ENCODE results near the gene FAM124B. TPM values are rescaled to one million over a fixed set of nuclear protein-coding genes. Genes with fewer than 3 reads are reported as not detected.
"Not testable (repeated sequence)": the region's sequence is repeated elsewhere in the genome, so short reads cannot be mapped to it uniquely, and the experiment has no call there.

Gene FAM124B
- total RNA-seq, 2 experiments from 2014 or later: 0.32 to 0.43 TPM

DNA sequence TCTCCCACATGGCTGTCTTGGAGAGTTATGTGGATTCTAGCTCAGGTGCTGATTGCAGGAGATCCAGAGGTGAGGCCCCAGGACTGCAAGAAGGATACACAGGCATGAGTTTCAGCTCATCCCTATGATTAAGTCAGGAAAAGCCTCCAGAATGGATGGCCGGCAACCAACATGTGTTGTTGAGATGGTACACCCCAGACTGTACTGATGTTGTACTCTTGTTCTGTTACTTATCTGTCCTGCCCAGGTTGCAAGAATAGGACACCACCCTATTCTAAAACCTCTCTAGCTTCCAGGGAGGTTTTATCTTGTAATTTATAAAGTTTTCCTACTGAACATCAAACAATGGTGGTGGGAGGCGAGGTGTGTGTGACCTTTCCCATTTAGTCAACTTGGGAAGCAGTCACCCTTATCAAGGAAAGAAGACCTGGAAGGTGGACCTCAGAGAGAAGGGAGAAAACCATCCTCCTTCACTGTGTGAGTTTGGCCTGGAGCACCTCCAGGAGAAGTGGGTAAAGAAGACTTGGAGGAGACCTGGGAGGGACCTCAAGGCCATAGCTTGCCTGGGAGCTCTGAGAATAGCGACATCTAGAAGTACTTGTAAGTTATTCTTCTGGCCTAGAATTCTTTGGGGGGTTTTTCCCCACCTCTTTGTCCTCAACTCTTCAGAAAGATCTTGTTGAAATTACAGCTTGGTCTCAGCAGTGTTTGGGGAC is 8.6 kb downstream of the FAM124B start:
- DNase-seq: no peak
- no peaks in the 10 kb centered on the region for H3K9me3 Mint-ChIP-seq
- CTCF ChIA-PET: interaction anchor here (0.6 kb wide), 1 partner anchor 33 kb away, joined by 3 read pairs; no protein-coding TSS in a partner anchor
- no peaks in the 10 kb centered on the region for H3K4me1 Mint-ChIP-seq (ENCODE audit: low read depth)
- H3K4me3 Mint-ChIP-seq: no peak overlapping the region
- no peaks in the 10 kb centered on the region for H3K27me3 Mint-ChIP-seq (ENCODE audit: low read depth)
- no peaks in the 10 kb centered on the region for H3K36me3 Mint-ChIP-seq (ENCODE audit: low read depth)
- intact Hi-C loops (cut with micrococcal nuclease): no loop called here
- no peak overlapping the region for H3K27ac Mint-ChIP-seq

DNA sequence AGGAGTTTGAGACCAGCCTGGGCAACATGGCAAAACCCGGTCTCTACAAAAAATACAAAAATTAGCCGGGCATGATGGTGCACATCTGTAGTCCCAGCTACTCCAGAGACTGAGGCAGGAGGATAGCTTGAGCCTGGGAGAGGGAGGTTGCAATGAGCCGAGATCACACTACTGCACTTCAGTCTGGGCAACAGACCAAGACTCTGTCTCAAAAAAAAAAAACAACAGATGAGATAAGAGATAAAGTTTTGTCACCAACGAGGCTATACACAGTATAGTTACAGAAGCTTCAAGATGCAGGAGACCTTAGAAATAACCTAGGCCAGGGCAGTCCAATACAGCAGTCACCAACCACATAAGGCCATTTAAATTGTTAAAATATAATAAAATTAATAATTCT is 9.4 kb downstream of the FAM124B start:
- H3K27ac Mint-ChIP-seq: no peak overlapping the region
- H3K4me3 Mint-ChIP-seq: no peak overlapping the region
- intact Hi-C loops (cut with micrococcal nuclease): no loop called here
- no peaks in the 10 kb centered on the region for H3K36me3 Mint-ChIP-seq (ENCODE audit: low read depth)
- DNase-seq: no peak
- H3K27me3 Mint-ChIP-seq (ENCODE audit: low read depth): no peaks in the 10 kb centered on the region
- no peaks in the 10 kb centered on the region for H3K9me3 Mint-ChIP-seq
- no peaks in the 10 kb centered on the region for H3K4me1 Mint-ChIP-seq (ENCODE audit: low read depth)
- CTCF ChIA-PET: interaction anchor here (1.7 kb wide), 1 partner anchor 22 kb away, joined by 4 read pairs; no protein-coding TSS in a partner anchor

DNA sequence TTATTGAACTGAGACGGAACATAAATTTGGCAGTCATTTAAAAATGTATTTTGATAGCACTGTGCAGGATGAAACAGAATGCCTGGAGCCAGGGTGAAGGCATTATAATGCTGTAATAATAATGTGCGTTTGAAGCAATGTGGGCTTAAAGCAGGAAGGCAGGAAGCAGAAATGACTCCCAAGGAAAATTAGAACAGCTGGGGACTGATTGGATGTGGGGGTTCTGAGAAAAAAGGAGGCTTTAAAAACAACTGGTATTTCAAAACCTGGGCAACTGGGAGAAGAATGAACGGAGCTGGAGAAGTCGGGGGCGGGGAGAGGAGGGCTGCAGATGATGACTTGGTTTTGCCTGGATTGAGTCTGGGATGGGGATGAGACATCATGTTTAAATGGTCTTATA is 12.6 kb downstream of the FAM124B start:
- no peaks in the 10 kb centered on the region for H3K4me1 Mint-ChIP-seq (ENCODE audit: low read depth)
- DNase-seq: no peak
- H3K27ac Mint-ChIP-seq: no peak overlapping the region
- intact Hi-C loops (cut with micrococcal nuclease): no loop called here
- H3K9me3 Mint-ChIP-seq: no peaks in the 10 kb centered on the region
- no peaks in the 10 kb centered on the region for H3K36me3 Mint-ChIP-seq (ENCODE audit: low read depth)
- CTCF ChIA-PET: no interaction called here
- H3K27me3 Mint-ChIP-seq (ENCODE audit: low read depth): no peaks in the 10 kb centered on the region
- H3K4me3 Mint-ChIP-seq: no peak overlapping the region

DNA sequence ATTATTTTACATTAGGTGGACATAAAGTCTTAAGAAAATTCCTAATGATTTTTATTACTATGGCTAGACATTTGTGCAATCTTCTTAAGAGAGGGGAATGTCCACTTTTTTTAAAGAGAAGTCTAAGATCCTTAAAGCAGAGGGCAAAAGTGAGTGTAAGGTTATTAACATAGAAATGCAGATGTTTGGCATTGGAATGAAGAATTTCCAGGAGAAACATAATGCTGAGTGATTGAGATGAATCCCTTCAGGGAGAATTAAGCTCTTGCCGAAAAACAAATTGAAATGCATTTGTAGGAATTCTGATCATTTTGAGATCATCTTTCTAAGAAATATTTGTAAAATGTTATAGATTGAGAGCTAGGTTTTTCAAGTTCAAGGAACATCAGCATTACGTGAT is 15.0 kb downstream of the FAM124B start:
- H3K27me3 Mint-ChIP-seq (ENCODE audit: low read depth): no peaks in the 10 kb centered on the region
- intact Hi-C loops (cut with micrococcal nuclease): no loop called here
- no peak overlapping the region for H3K27ac Mint-ChIP-seq
- CTCF ChIA-PET: interaction anchor here (0.5 to 1.9 kb wide), 3 partner anchors 18 to 268 kb away, joined by 3 to 8 read pairs (median 4); no protein-coding TSS in a partner anchor
- DNase-seq: no peak
- H3K4me1 Mint-ChIP-seq (ENCODE audit: low read depth): no peaks in the 10 kb centered on the region
- H3K36me3 Mint-ChIP-seq (ENCODE audit: low read depth): no peaks in the 10 kb centered on the region
- H3K4me3 Mint-ChIP-seq: no peak overlapping the region
- no peaks in the 10 kb centered on the region for H3K9me3 Mint-ChIP-seq

DNA sequence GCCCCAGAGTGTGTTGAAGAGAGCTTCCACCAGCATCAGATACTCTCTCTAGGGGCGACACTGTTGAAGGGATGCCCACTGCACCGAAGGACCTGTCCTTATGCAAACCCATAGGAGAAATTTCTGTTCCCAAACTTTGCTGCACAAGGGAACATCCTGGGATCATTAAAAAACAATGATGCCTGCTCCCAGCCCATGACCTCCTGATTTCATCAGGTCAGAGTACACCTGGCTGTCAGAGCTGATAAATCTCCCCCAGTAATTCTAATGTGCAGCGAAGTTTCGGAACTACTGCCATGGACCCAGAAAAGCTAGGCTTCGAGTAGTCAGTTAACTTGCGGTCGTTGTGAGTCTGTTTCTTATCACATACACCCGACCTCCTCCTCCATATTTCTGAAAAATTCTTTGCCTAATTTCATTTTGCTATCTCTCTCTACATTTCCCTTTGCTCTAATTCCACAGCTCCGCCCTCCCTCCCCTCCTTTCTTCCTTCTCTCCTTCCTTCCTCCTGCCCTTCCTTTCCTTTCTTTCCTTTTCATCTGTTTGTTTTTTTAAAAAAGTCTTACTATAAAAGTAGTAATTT is 18.8 kb downstream of the FAM124B start:
- CTCF ChIA-PET: interaction anchor here (1.3 to 1.5 kb wide), 2 partner anchors 14 to 263 kb away, joined by 3 to 5 read pairs; no protein-coding TSS in a partner anchor
- no peaks in the 10 kb centered on the region for H3K27me3 Mint-ChIP-seq (ENCODE audit: low read depth)
- no peaks in the 10 kb centered on the region for H3K9me3 Mint-ChIP-seq
- no peaks in the 10 kb centered on the region for H3K4me1 Mint-ChIP-seq (ENCODE audit: low read depth)
- H3K4me3 Mint-ChIP-seq: no peak overlapping the region
- H3K27ac Mint-ChIP-seq: no peak overlapping the region
- no peaks in the 10 kb centered on the region for H3K36me3 Mint-ChIP-seq (ENCODE audit: low read depth)
- DNase-seq: no peak
- intact Hi-C loops (cut with micrococcal nuclease): no loop called here

DNA sequence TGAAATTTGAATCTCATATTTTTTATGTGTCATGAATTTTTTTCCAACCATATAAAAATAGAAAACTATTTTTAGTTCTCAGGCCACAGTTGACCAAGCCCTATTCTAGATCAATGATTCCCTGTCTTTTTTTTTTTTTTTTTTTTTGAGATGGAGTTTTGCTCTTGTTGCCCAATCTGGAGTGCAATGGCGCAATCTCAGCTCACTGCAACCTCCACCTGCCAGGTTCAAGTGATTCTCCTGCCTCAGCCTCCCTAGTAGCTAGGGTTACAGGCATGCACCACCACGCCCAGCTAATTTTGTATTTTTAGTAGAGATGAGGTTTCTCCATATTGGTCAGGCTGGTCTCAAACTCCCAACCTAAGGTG is 19.6 kb downstream of the FAM124B start:
- DNase-seq; intact Hi-C loops (cut with micrococcal nuclease); H3K4me3 Mint-ChIP-seq; H3K9me3 Mint-ChIP-seq; H3K4me1 Mint-ChIP-seq (ENCODE audit: low read depth); H3K27ac Mint-ChIP-seq; H3K36me3 Mint-ChIP-seq (ENCODE audit: low read depth); H3K27me3 Mint-ChIP-seq (ENCODE audit: low read depth): not testable (repeated sequence)
- CTCF ChIA-PET: interaction anchor here (1.3 to 1.5 kb wide), 2 partner anchors 13 to 264 kb away, joined by 3 to 5 read pairs; no protein-coding TSS in a partner anchor

DNA sequence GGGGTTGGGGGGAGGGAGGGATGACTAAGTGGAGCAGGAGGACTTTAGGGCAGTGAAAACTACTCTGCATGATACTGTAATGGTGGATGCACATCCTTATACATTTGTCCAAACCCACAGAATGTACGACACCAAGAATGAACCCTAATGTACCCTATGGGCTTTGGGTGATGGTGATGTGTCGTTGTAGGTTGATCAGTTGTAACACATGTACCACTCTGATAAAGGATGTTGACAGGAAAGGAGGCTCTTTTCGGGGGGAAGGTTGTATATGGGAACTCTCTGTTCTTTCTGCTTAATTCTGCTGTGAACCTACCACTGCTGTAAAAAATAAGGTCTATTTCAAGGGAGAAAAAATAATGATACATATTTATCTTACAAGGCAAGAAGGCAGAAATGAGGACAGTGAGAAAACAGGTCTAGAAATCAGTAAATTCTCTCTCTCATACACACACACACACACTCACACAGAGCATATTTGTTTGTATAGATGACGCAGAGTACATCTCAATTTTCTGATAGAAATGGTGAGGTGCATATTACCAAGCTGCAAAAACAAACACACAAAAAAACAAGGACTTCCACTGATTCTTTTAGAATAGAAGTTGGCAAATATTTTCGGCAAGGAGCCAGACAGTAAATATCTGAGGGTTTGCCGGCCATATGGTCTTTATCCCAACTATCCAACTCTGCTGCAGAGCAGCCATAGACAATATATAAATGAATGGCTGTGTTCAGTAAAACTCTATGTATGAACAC is 20.2 kb downstream of the FAM124B start:
- intact Hi-C loops (cut with micrococcal nuclease): no loop called here
- H3K27ac Mint-ChIP-seq: no peak overlapping the region
- no peaks in the 10 kb centered on the region for H3K4me1 Mint-ChIP-seq (ENCODE audit: low read depth)
- CTCF ChIA-PET: no interaction called here
- H3K36me3 Mint-ChIP-seq (ENCODE audit: low read depth): no peaks in the 10 kb centered on the region
- H3K9me3 Mint-ChIP-seq: no peaks in the 10 kb centered on the region
- no peaks in the 10 kb centered on the region for H3K27me3 Mint-ChIP-seq (ENCODE audit: low read depth)
- DNase-seq: no peak
- no peak overlapping the region for H3K4me3 Mint-ChIP-seq

DNA sequence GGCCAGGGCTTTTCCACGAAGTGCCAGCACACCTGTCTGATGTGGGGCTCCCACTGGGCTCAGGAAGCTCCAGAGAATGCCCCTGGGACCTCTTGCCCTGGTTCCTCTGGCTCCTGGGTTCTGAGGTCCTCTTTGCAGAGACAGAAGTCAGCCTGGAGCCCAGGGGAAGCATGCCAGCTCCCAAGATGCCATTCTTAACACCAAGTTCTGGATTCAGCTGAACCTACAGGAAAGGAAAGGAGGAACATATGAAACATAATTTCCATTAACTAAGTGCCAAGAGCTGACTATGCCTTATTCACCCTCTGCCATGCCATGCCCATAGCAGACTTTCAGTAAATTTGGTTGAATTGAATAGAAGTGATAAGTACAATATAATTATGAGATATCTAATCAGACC is 21.9 kb downstream of the FAM124B start:
- CTCF ChIA-PET: interaction anchor here (0.9 kb wide), 1 partner anchor 10 kb away, joined by 4 read pairs; no protein-coding TSS in a partner anchor
- no peak for DNase-seq
- H3K4me3 Mint-ChIP-seq: no peak overlapping the region
- no peaks in the 10 kb centered on the region for H3K27me3 Mint-ChIP-seq (ENCODE audit: low read depth)
- intact Hi-C loops (cut with micrococcal nuclease): no loop called here
- H3K27ac Mint-ChIP-seq: no peak overlapping the region
- no peaks in the 10 kb centered on the region for H3K36me3 Mint-ChIP-seq (ENCODE audit: low read depth)
- no peaks in the 10 kb centered on the region for H3K9me3 Mint-ChIP-seq
- H3K4me1 Mint-ChIP-seq (ENCODE audit: low read depth): no peaks in the 10 kb centered on the region

DNA sequence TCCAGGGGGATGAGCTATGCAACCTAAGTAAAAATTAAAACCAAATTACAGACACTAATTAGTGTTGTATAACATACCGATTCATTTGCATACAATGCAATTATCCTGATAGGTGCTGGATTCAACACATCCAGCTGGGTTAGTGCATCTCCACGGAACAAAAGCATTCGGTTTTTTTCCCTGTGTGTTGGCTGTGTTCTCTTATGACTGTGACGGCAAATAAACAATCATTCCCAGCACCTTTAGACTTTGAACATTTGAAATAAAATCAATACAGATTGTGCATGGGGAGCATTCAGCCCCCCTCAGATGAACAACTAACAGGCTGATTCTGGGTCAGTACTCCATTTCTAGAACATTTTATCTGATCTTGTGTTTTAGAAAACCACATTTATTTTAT is 22.7 kb downstream of the FAM124B start:
- Mint-ChIP-seq H3K4me3 (no peak overlapping the region), H3K4me1 (ENCODE audit: low read depth) (no peaks in the 10 kb centered on the region), H3K27ac (no peak overlapping the region), H3K9me3 (no peaks in the 10 kb centered on the region), H3K27me3 (ENCODE audit: low read depth) (no peaks in the 10 kb centered on the region), H3K36me3 (ENCODE audit: low read depth) (no peaks in the 10 kb centered on the region)
- intact Hi-C loops (cut with micrococcal nuclease): no loop called here
- CTCF ChIA-PET: no interaction called here
- no peak for DNase-seq

DNA sequence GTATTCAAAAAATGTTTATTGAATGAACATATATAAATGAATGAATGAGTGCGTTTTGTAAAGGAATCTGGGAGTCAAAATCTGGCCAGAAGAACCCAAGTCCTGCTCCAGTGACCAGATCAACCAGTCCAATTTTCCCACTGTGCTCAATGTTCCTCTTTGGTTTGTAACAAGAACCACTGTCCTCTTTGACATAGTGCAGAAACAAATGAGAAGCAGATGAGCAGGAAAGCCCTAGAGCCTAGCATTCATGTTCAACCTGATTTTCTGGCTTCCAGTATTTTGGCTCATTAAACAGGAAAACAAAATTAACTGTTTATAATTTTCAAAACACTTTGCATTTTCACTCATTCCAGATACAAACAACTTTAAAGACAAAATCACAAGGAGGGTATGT is 23.2 kb downstream of the FAM124B start:
- Mint-ChIP-seq H3K36me3 (ENCODE audit: low read depth) (no peaks in the 10 kb centered on the region), H3K27me3 (ENCODE audit: low read depth) (no peaks in the 10 kb centered on the region), H3K27ac (no peak overlapping the region), H3K9me3 (no peaks in the 10 kb centered on the region), H3K4me1 (ENCODE audit: low read depth) (no peaks in the 10 kb centered on the region), H3K4me3 (no peak overlapping the region)
- intact Hi-C loops (cut with micrococcal nuclease): no loop called here
- CTCF ChIA-PET: interaction anchor here (1.2 kb wide), 1 partner anchor 9 kb away, joined by 8 read pairs; no protein-coding TSS in a partner anchor
- no peak for DNase-seq

DNA sequence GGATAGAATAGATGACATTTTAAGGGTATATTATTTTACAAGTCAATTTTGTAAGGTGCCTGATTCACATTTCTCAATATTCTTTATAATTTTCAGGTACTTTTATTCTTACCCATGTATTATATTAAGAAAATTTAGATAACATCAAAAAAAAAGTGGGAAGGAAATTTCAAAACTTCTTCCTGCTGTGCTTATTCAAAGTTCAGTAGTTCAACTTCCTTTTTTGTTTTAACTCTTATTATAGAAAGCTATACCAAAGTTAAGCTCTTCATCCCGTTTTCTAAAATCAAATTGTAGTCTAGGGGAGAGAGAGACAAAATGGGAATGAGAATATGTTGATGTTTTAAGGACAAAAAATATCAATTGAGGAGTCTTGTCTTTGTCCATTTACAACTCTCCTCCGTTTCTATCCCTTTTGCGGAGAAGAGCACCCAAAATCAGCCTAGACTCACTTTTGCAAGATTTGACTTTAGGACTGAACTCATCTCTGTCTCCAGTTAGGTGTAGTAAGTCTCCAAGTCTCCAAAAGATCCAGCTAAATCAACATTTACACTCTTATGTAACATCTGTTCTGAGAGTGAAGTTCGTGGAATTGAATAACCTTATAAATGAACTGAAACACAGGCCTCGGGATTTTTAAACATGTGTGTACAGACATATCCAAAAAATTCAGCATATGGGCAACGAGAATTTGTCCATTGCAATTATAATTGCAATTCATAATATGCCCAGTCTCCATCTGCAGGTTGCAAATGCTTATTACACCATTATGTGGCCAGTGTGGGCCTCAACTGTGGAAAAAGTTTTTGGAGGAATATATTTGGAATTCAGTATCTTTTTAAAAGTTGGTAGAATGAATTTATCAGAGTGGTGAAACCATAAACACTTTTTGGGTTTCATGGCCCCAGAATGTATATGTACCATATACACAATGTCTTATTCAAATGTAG is 23.9 kb downstream of the FAM124B start:
- no peak overlapping the region for H3K27ac Mint-ChIP-seq
- H3K4me3 Mint-ChIP-seq: no peak overlapping the region
- intact Hi-C loops (cut with micrococcal nuclease): no loop called here
- no peaks in the 10 kb centered on the region for H3K36me3 Mint-ChIP-seq (ENCODE audit: low read depth)
- CTCF ChIA-PET: interaction anchor here (1.2 kb wide), 1 partner anchor 9 kb away, joined by 8 read pairs; no protein-coding TSS in a partner anchor
- H3K9me3 Mint-ChIP-seq: no peaks in the 10 kb centered on the region
- no peaks in the 10 kb centered on the region for H3K4me1 Mint-ChIP-seq (ENCODE audit: low read depth)
- H3K27me3 Mint-ChIP-seq (ENCODE audit: low read depth): no peaks in the 10 kb centered on the region
- DNase-seq: no peak

DNA sequence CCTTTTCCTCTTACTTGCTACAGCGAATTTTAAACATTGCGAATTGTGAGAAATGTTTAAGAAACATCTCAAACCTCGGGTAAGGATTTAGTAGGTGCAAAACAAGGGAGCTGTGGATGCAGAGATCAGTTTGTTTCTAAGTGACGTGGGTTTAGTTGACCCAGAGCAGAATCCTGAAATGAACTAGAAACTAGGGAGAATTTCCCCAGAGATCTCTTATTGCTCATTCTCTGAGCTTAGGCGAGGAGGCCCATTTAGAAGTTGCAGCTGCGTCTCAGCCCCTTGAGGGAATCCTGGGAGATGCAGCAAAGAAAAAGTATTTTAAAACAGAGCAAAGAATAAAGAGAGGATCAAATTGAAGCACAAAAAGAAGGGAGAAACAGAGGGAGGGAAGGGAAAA is 29.3 kb downstream of the FAM124B start:
- intact Hi-C loops (cut with micrococcal nuclease): no loop called here
- Mint-ChIP-seq H3K27me3 (ENCODE audit: low read depth) (no peaks in the 10 kb centered on the region), H3K9me3 (no peaks in the 10 kb centered on the region), H3K4me3 (no peak overlapping the region), H3K36me3 (ENCODE audit: low read depth) (no peaks in the 10 kb centered on the region), H3K27ac (no peak overlapping the region), H3K4me1 (ENCODE audit: low read depth) (no peaks in the 10 kb centered on the region)
- CTCF ChIA-PET: interaction anchor here (0.8 to 1.5 kb wide), 4 partner anchors 11 to 403 kb away, joined by 3 to 4 read pairs (median 4); no protein-coding TSS in a partner anchor
- no peak for DNase-seq

Measured in activated naive CD4-positive, alpha-beta T cell treated with anti-CD3 and anti-CD28 coated beads for 36 hours (primary cell).